Activated T-helper 2 cell treated with anti-CD3 and anti-CD28 coated beads, Interferon-gamma antibody, Interleukin-2, Interleukin-4, amounts not matched to agents 10 μg/mL and 5 μg/mL and 100 μg/mL, durations not matched to agents 14 hours and 24 hours and 36 hours (primary cell): ENCODE results near the gene SACM1L. TPM values are rescaled to one million over a fixed set of nuclear protein-coding genes. Genes with fewer than 3 reads are reported as not detected.

Experiments
- DNase-seq: peaks from one replicate; pipeline ENCODE4 v3.0.0; 2021; ENCODE audit warnings: low spot score
- H3K27ac Mint-ChIP-seq: one replicate; pipeline ENCODE4 v1.8.0; 2021; ENCODE audit warnings: mixed read lengths
- H3K27me3 Mint-ChIP-seq: one replicate; pipeline ENCODE4 v1.8.0; 2021; ENCODE audit warnings: low read depth, mixed read lengths
- H3K36me3 Mint-ChIP-seq: one replicate; pipeline ENCODE4 v1.8.0; 2021; ENCODE audit warnings: low read depth, mixed read lengths
- H3K4me1 Mint-ChIP-seq: one replicate; pipeline ENCODE4 v1.8.0; 2021; ENCODE audit warnings: low read depth, mixed read lengths
- H3K4me3 Mint-ChIP-seq: one replicate; pipeline ENCODE4 v1.8.0; 2021; ENCODE audit warnings: low read depth, mild to moderate bottlenecking, moderate library complexity, mixed read lengths
- H3K9me3 Mint-ChIP-seq: one replicate; pipeline ENCODE4 v1.8.0; 2021; ENCODE audit warnings: mixed read lengths
- intact Hi-C: fragments of 100-400 bp; cut with micrococcal nuclease; formaldehyde crosslinking; loops from one replicate; pipeline ENCODE4 v1.15.1; 2023
- total RNA-seq: library from RNA; stranded (reverse); gene quantifications from 2 replicates; pipeline ENCODE4 v1.2.3, GENCODE V29; 2022

The SACM1L gene
- total RNA-seq, 1 donor from 2014 or later, result 105 TPM

DNA sequence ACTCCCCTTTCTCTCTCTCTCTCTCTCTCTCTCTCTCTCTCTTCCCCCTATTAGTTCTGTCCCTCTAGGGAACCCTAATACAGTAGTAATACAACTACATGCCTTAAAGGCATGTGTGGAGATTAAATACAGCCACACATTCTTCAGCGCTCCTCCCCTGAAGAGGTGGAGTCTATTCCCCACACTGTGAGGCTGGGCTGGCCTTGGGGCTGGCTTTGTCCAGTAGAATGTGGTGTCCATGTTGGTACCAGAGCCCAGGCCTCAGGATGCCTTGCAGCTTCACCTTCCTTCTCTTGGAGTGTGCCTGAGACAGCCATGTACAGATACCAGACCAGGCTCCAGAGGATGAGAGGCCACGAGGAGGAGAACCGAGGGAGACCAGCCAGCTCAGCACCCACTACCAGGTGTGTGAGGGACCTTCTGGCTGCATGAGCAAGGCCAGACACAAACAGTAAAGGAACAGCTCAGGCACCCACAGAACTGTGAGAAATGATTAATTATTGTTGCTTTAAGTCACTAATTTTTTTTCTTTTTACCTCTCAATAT, 96.5 kb downstream of the SACM1L start:
- H3K27ac Mint-ChIP-seq, result no peak overlapping the region
- H3K36me3 Mint-ChIP-seq, result no peaks in the 10 kb centered on the region
- no peaks in the 10 kb centered on the region for H3K4me1 Mint-ChIP-seq
- H3K4me3 Mint-ChIP-seq, result no peak overlapping the region
- no peak for DNase-seq
- H3K9me3 Mint-ChIP-seq, result peaks cover 18% of the 10 kb centered on the region
- intact Hi-C loops, result no loop called here
- H3K27me3 Mint-ChIP-seq, result peaks cover 49% of the 10 kb centered on the region

DNA sequence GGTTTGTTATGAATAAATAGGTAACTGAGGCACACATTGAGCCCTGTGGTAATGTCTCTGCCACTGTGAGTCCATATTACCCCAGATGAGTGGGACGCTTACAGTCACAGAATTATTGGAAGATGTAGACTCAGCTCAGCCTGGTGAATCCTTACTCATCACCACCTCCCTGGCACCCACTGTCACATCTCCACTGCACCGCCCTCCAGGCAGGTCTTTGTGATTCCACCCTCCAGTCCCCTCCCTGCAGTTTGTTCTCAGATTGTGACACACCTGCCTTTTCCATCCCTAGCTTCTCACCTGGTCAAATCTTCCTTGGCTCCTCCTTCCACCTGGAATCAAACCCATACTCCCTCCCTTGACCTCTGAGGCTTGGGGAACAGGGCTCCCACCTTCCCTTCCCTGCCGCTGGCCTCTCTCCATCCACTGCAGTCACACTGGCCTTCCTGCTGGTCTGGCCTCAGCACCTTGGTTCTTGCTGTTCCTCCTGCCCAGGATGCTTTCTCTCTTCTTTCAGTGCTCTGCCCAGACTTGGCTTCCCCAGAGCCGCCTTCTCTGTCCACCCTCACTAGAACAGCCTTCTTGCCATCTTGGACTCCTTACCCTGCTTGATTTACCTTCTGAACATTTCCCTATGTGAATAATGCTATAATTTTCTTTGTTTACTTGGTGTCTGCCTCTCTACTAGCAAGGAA, 97.8 kb downstream of the SACM1L start:
- Mint-ChIP-seq H3K9me3 (peaks cover 20% of the 10 kb centered on the region), H3K27ac (no peak overlapping the region), H3K27me3 (peaks cover 58% of the 10 kb centered on the region), H3K36me3 (no peaks in the 10 kb centered on the region), H3K4me3 (no peak overlapping the region), H3K4me1 (no peaks in the 10 kb centered on the region)
- intact Hi-C loops, result no loop called here
- no peak for DNase-seq

DNA sequence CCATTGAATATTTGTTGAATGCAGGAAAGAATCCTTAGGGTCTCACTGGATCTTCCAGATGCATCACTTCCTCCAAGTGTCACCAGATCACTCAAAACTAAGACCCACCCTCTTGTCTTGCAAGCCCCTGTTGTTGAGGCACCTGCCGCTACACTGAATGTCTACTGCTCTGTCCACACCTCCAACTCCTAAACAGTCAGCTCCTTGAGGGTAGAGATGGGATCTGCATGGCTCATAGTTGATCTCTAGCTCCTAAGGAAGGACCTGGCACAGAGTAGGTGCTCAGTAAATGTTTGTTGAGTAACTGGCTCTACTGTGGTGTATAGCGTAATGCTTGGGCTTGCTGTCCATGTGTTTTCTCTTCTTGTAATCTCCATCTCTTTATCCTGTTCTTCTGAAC, 98.4 kb downstream of the SACM1L start:
- H3K27me3 Mint-ChIP-seq, result peaks cover 60% of the 10 kb centered on the region
- H3K36me3 Mint-ChIP-seq, result no peaks in the 10 kb centered on the region
- no peak for DNase-seq
- H3K9me3 Mint-ChIP-seq, result peaks cover 20% of the 10 kb centered on the region
- no peak overlapping the region for H3K4me3 Mint-ChIP-seq
- intact Hi-C loops, result no loop called here
- H3K27ac Mint-ChIP-seq, result no peak overlapping the region
- H3K4me1 Mint-ChIP-seq, result no peaks in the 10 kb centered on the region

DNA sequence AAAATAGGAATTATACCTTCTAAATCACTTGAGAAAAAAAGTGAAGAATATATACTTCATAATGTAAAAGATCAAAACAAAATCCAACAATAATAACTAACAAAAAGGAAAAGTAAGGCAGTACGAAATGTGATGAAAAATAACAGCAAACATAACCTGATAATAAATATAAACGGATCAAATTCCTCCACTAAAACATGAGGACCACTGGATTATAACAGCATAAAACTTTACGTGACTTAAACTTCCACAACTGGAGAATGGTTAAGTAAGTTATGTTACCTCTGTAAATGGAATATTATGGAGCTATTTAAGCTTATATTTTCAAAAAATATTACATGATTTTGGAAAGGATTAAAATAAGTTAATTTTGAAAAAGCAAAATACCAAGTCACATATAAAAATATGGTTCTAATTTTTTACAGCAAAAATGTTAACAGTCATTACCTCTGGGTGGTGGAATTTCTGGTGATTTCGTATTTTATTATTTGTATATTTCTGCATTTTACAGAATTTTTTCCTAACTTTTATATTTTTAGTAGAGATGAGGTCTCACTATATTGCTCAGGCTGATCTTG, 100.1 kb downstream of the SACM1L start:
- peaks cover 71% of the 10 kb centered on the region for H3K27me3 Mint-ChIP-seq
- H3K27ac Mint-ChIP-seq, result no peak overlapping the region

DNA sequence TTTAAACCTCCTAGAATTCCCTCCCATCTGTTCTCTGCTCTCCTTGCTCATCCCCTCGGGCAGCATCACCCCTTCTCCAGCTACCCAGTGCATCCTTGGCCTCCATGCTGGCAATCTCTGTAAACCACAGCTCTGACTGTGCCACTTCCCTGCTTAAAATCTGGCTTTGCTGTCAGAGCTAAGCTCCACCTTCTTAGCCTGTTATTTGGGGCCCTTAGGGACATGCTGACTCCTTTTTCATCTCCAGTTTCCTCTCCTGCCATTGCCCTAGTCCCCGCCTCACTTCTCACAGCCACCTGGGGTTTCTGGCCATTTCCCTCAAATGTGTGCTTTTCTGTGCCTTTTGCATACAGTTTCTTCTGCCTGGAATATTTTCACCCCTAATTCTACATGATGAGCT, 101.4 kb downstream of the SACM1L start:
- intact Hi-C loops, result no loop called here
- H3K27ac Mint-ChIP-seq, result no peak overlapping the region
- no peak for DNase-seq
- peaks cover 73% of the 10 kb centered on the region for H3K27me3 Mint-ChIP-seq
- peaks cover 4% of the 10 kb centered on the region for H3K4me1 Mint-ChIP-seq
- no peak overlapping the region for H3K4me3 Mint-ChIP-seq
- H3K36me3 Mint-ChIP-seq, result no peaks in the 10 kb centered on the region
- H3K9me3 Mint-ChIP-seq, result peaks cover 20% of the 10 kb centered on the region

More for the DNA sequence above, 100.1 kb downstream of the SACM1L start:
- no peak for DNase-seq
- H3K4me1 Mint-ChIP-seq, result no peaks in the 10 kb centered on the region
- H3K4me3 Mint-ChIP-seq, result no peak overlapping the region
- peaks cover 20% of the 10 kb centered on the region for H3K9me3 Mint-ChIP-seq
- intact Hi-C loops, result no loop called here
- no peaks in the 10 kb centered on the region for H3K36me3 Mint-ChIP-seq

DNA sequence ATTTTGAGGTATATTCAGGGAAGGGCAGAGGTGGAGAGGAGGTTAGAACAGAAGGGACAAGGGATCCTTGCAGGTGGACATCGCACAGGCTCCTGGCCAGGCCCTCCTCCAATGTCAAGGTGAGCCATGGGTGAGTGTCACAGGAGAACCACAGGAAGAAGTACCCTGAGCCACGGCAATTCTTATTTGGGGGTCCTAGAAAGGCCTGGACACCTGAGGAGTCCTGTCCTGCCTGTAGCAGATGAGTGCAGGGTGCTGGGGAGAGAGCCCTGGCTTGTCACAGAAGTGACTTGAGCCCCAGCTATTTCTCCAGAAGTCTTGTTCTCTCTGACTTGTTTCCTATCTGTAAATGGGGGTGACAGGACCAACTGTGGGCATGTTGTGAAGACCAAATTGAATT, 102.8 kb downstream of the SACM1L start:
- peaks cover 70% of the 10 kb centered on the region for H3K27me3 Mint-ChIP-seq

DNA sequence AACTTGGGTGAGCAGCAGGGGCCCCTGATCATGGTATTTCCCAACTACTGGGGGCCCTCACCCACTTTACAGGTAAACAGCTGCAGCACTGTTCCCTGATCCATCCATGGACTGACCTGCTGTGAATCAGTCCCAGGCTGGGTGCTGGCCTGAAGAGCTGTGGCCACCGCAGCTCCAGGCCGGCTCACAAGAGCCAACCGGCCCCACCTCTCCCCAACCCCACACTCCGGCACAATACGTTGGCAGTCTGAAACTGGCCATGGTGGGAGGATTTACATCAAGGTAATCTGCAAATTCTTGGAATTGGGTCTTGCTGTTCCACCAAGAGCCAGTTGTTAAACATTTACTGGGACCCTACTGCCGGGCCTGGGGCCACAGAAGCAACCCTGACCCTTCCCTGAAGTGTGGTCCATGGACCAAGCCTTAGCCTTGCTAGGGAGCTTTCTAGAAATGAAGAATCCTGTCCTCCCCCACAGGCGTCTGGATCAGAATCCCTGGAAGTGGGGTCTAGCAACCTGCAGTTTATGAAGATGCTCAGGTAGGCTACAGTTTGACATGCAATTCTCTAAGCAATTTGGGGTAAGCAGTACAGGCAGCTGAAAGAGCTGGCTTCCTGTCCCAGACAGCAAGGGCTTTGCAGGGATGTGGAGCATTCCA, 103.4 kb downstream of the SACM1L start:
- no peak for DNase-seq
- H3K4me1 Mint-ChIP-seq, result peaks cover 6% of the 10 kb centered on the region
- no peak overlapping the region for H3K4me3 Mint-ChIP-seq
- peaks cover 70% of the 10 kb centered on the region for H3K27me3 Mint-ChIP-seq
- no peak overlapping the region for H3K27ac Mint-ChIP-seq
- no peaks in the 10 kb centered on the region for H3K36me3 Mint-ChIP-seq
- peaks cover 20% of the 10 kb centered on the region for H3K9me3 Mint-ChIP-seq
- intact Hi-C loops, result no loop called here

More for the DNA sequence above, 102.8 kb downstream of the SACM1L start:
- Mint-ChIP-seq H3K27ac (no peak overlapping the region), H3K4me3 (no peak overlapping the region), H3K9me3 (peaks cover 20% of the 10 kb centered on the region), H3K36me3 (no peaks in the 10 kb centered on the region), H3K4me1 (peaks cover 6% of the 10 kb centered on the region)
- intact Hi-C loops, result no loop called here
- no peak for DNase-seq

DNA sequence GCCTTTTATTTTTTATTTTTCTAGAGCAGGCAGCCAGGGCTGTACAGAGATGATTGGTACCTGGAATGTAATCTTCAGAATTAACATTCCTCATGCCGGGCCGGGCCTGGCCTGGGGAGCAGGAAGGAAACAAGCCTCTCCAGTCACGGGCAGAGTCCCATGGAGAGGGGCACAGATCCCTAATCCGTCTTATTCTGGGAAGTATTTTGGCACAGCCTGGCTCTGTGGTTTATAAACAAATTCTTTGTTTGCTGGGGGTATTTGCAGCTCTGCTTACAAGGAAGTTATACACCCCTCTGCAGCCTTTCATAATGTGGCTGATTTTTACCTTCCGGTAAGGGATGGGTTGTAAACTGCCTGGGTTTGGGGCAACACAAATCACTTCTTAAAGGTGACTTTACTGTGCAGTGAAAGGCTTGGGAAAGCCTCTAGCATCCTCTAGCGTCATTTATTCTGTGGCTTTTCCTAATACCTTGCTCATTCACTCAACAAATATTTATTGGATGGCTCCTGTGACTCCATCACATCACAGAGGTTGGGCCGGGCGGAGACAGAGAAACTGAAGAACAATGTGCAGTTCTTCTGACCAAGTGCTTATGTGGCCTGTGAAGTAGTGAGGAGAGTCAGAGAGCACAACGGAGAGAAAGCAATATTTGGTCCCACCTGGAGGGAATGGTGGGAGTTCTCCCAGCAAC, 104.4 kb downstream of the SACM1L start:
- peaks cover 77% of the 10 kb centered on the region for H3K27me3 Mint-ChIP-seq
- no peak overlapping the region for H3K27ac Mint-ChIP-seq
- no peaks in the 10 kb centered on the region for H3K36me3 Mint-ChIP-seq
- intact Hi-C loops, result no loop called here
- H3K4me1 Mint-ChIP-seq, result peaks cover 6% of the 10 kb centered on the region
- H3K9me3 Mint-ChIP-seq, result peaks cover 19% of the 10 kb centered on the region
- H3K4me3 Mint-ChIP-seq, result no peak overlapping the region
- DNase-seq, result no peak

DNA sequence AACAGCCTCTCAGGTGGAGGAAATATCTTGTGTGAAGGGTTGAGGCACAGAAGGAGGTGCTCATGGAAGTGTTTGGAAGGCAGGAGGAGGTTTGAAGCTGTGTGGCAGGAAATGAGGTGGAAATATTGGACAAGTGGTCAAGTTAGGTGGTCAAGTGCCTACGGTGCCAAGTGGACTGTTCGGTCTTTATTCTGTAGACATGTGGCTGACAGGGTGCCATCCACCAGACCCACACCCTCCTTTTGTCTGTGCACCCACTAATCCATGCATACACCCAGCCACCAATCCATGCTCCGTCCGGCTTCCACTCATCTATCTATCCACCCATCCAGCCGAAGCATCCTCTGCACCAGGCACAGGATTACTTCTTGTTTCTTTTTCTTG, 105.0 kb downstream of the SACM1L start:
- H3K4me3 Mint-ChIP-seq, result no peak overlapping the region
- H3K27me3 Mint-ChIP-seq, result peaks cover 78% of the 10 kb centered on the region
- peaks cover 14% of the 10 kb centered on the region for H3K9me3 Mint-ChIP-seq
- H3K36me3 Mint-ChIP-seq, result no peaks in the 10 kb centered on the region
- intact Hi-C loops, result no loop called here
- no peak overlapping the region for H3K27ac Mint-ChIP-seq
- DNase-seq, result no peak
- peaks cover 6% of the 10 kb centered on the region for H3K4me1 Mint-ChIP-seq

DNA sequence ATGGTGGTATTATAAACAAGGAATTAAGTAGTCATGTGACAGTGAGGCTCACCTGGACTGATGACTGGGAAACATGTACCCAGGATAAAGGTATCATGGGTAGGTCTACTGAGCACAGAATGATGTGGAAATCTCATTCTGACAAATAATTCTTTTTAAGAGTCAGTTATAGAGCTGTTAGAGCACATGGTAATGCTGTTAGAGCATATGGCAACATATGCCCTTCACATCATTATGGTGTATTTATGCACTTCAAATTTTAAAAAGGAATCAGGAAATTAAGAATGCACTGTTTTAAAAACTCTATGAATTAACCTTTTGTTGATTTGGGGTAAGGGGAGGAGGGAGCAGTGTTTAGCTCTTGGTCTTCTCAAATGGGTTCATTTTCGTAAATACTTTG, 105.5 kb downstream of the SACM1L start:
- H3K4me3 Mint-ChIP-seq, result no peak overlapping the region
- DNase-seq, result no peak
- no peaks in the 10 kb centered on the region for H3K36me3 Mint-ChIP-seq
- peaks cover 82% of the 10 kb centered on the region for H3K27me3 Mint-ChIP-seq
- intact Hi-C loops, result no loop called here
- H3K9me3 Mint-ChIP-seq, result peaks cover 12% of the 10 kb centered on the region
- H3K27ac Mint-ChIP-seq, result no peak overlapping the region
- peaks cover 6% of the 10 kb centered on the region for H3K4me1 Mint-ChIP-seq
